IMR-90 (cell line): ENCODE results near the gene PNMA6F. TPM values are rescaled to one million over a fixed set of nuclear protein-coding genes. Genes with fewer than 3 reads are reported as not detected.

ENCODE experiments used
- ATAC-seq: fragments of 200-7000 bp; cut with Tn5 transposase; 2 replicates; pipeline ENCODE4 v1.9.1; 2020; ENCODE audit warnings: low read depth, mild to moderate bottlenecking, moderate library complexity
- BruUV-seq: library from RNA; stranded (reverse); fragments of 400-500 nt; replicated peaks from 2 replicates; lab custom pipeline; 2021; lab: Mats Ljungman, UMichigan
- CTCF ChIA-PET: fragments of 300-600 bp; formaldehyde crosslinking; extraction: SDS; loops from one replicate; lab custom pipeline; 2021; ENCODE audit warnings: antibody characterized with exemption; lab: Yijun Ruan, JAX
- POLR2A ChIA-PET: fragments of 300-600 bp; sonication (Branson Sonifier 250); formaldehyde crosslinking; loops from one replicate; lab custom pipeline; 2022; ENCODE audit warnings: antibody characterized with exemption; ENCODE audit not compliant: unreplicated experiment; lab: Charles Lee
- DNase-seq: peaks from one replicate; pipeline ENCODE4 v3.0.0; 2013
- H2AFZ ChIP-seq: replicated peaks from 2 replicates; pipeline ENCODE3; 2013; ENCODE audit warnings: low read length, mild to moderate bottlenecking; ENCODE audit not compliant: poor library complexity
- H2AK5ac ChIP-seq: 2 replicates; pipeline ENCODE4 v1.6.1; 2013; ENCODE audit warnings: low read depth, low read length, inconsistent platforms
- H2AK9ac ChIP-seq: replicated peaks from 2 replicates; pipeline ENCODE3; 2013; ENCODE audit warnings: mild to moderate bottlenecking, low read depth, low read length, moderate library complexity; ENCODE audit not compliant: poor library complexity
- H2BK120ac ChIP-seq: 2 replicates; pipeline ENCODE4 v1.6.1; 2013; ENCODE audit warnings: low read depth, low read length, inconsistent platforms
- H2BK15ac ChIP-seq: 3 replicates; pipeline ENCODE4 v1.6.1; 2013; ENCODE audit warnings: low read depth, low read length, inconsistent platforms
- H2BK20ac ChIP-seq: 2 replicates; pipeline ENCODE4 v1.6.1; 2013; ENCODE audit warnings: low read depth, mild to moderate bottlenecking, inconsistent platforms, low read length, moderate library complexity
- H2BK5ac ChIP-seq: 2 replicates; pipeline ENCODE4 v1.6.1; 2013; ENCODE audit warnings: mild to moderate bottlenecking, low read depth, low read length, inconsistent platforms; ENCODE audit not compliant: poor library complexity, severe bottlenecking
- H3K14ac ChIP-seq: replicated peaks from 2 replicates; pipeline ENCODE4 v1.6.1; 2013; ENCODE audit warnings: low read depth, low read length, inconsistent platforms
- H3K18ac ChIP-seq: 2 replicates; pipeline ENCODE4 v1.6.1; 2013; ENCODE audit warnings: low read depth, low read length, control low read depth
- H3K23ac ChIP-seq: 2 replicates; pipeline ENCODE4 v1.6.1; 2013; ENCODE audit warnings: low read depth, low read length, inconsistent platforms
- H3K27ac ChIP-seq: 2 replicates; pipeline ENCODE4 v1.5.1; 2013; ENCODE audit warnings: mild to moderate bottlenecking, control low read depth, low read length; ENCODE audit not compliant: insufficient read depth
- H3K27me3 ChIP-seq: 2 replicates; pipeline ENCODE4 v1.6.1; 2013; ENCODE audit warnings: low read length; ENCODE audit not compliant: control insufficient read depth, insufficient read depth
- H3K36me3 ChIP-seq: 2 replicates; pipeline ENCODE4 v1.6.1; 2013; ENCODE audit warnings: low read length, mixed read lengths; ENCODE audit not compliant: control insufficient read depth, insufficient read depth
- H3K4ac ChIP-seq: 2 replicates; pipeline ENCODE4 v1.6.1; 2013; ENCODE audit warnings: low read depth, low read length, inconsistent platforms
- H3K4me1 ChIP-seq: 2 replicates; pipeline ENCODE4 v1.6.1; 2013; ENCODE audit warnings: low read length, mixed read lengths; ENCODE audit not compliant: control insufficient read depth, insufficient read depth
- H3K4me2 ChIP-seq: 2 replicates; pipeline ENCODE4 v1.6.1; 2013; ENCODE audit warnings: low read depth, mild to moderate bottlenecking, control low read depth, low read length, moderate library complexity
- H3K4me3 ChIP-seq: 2 replicates; pipeline ENCODE4 v1.5.1; 2013; ENCODE audit warnings: low read depth, mild to moderate bottlenecking, control low read depth, low read length, moderate library complexity; ENCODE audit not compliant: insufficient read depth
- H3K56ac ChIP-seq: 2 replicates; pipeline ENCODE4 v1.6.1; 2013; ENCODE audit warnings: low read length, inconsistent platforms; ENCODE audit not compliant: insufficient read depth; ENCODE audit errors: extremely low read depth
- H3K79me1 ChIP-seq, 2 experiments: 2 replicates each; pipeline ENCODE4 v1.6.1; 2013; ENCODE audit warnings: low read length in 2 of 2, inconsistent platforms in 1 of 2, low read depth in 1 of 2
- H3K9ac ChIP-seq: 2 replicates; pipeline ENCODE4 v1.6.1; 2013; ENCODE audit warnings: low read depth, low read length, control low read depth
- H3K9me1 ChIP-seq: 2 replicates; pipeline ENCODE4 v1.6.1; 2013; ENCODE audit warnings: low read length, inconsistent platforms; ENCODE audit not compliant: insufficient read depth
- H3K9me3 ChIP-seq: 2 replicates; pipeline ENCODE4 v1.6.1; 2013; ENCODE audit warnings: low read length; ENCODE audit not compliant: control insufficient read depth, insufficient read depth
- H4K20me1 ChIP-seq: 2 replicates; pipeline ENCODE4 v1.6.1; 2013; ENCODE audit warnings: low read length, inconsistent platforms; ENCODE audit not compliant: insufficient read depth
- H4K5ac ChIP-seq: 2 replicates; pipeline ENCODE4 v1.6.1; 2013; ENCODE audit warnings: mild to moderate bottlenecking, low read depth, low read length, control low read depth
- H4K8ac ChIP-seq, 2 experiments: 2 replicates each; pipeline ENCODE4 v1.6.1; 2013; ENCODE audit warnings: low read depth in 2 of 2, low read length in 2 of 2, control low read depth in 1 of 2, inconsistent platforms in 1 of 2
- H4K91ac ChIP-seq: 2 replicates; pipeline ENCODE4 v1.6.1; 2013; ENCODE audit warnings: low read depth, low read length, inconsistent platforms; ENCODE audit not compliant: insufficient read depth
- BHLHE40 ChIP-seq: fragments of 150-350 bp; IDR thresholded peaks from 2 replicates; pipeline ENCODE4 v1.6.1; 2016; ENCODE audit warnings: mild to moderate bottlenecking, low read depth, low read length
- CEBPB ChIP-seq: IDR thresholded peaks from 2 replicates; pipeline ENCODE4 v1.6.1; 2012; ENCODE audit warnings: low read depth, low read length, improper control_type of control experiment
- CHD1 ChIP-seq: IDR thresholded peaks from 2 replicates; pipeline ENCODE4 v1.6.1; 2012; ENCODE audit warnings: low read depth, low read length, improper control_type of control experiment
- ELK1 ChIP-seq: fragments of 150-350 bp; IDR thresholded peaks from 2 replicates; pipeline ENCODE4 v1.6.1; 2016; ENCODE audit warnings: low read depth, mild to moderate bottlenecking, low read length, moderate library complexity, borderline replicate concordance
- FOS ChIP-seq: fragments of 150-350 bp; IDR thresholded peaks from 2 replicates; pipeline ENCODE4 v1.6.1; 2016; ENCODE audit warnings: low read depth, low read length
- MAFK ChIP-seq: IDR thresholded peaks from 2 replicates; pipeline ENCODE4 v1.6.1; 2012; ENCODE audit warnings: low read depth, low read length, improper control_type of control experiment
- MAZ ChIP-seq: IDR thresholded peaks from 2 replicates; pipeline ENCODE4 v1.6.1; 2012; ENCODE audit warnings: low read depth, mild to moderate bottlenecking, low read length, improper control_type of control experiment, moderate library complexity, borderline replicate concordance
- MXI1 ChIP-seq: IDR thresholded peaks from 2 replicates; pipeline ENCODE4 v1.6.1; 2012; ENCODE audit warnings: low read depth, mild to moderate bottlenecking, low read length, moderate library complexity, borderline replicate concordance
- NFE2L2 ChIP-seq: fragments of 150-350 bp; IDR thresholded peaks from 2 replicates; pipeline ENCODE4 v1.6.1; 2016; ENCODE audit warnings: low read depth, mild to moderate bottlenecking, low read length
- POLR2A ChIP-seq: IDR thresholded peaks from 2 replicates; pipeline ENCODE4 v1.6.1; 2012; ENCODE audit warnings: mild to moderate bottlenecking, low read depth, low read length
- RAD21 ChIP-seq: IDR thresholded peaks from 2 replicates; pipeline ENCODE4 v1.6.1; 2012; ENCODE audit warnings: low read length, improper control_type of control experiment
- RCOR1 ChIP-seq: IDR thresholded peaks from 2 replicates; pipeline ENCODE4 v1.6.1; 2012; ENCODE audit warnings: mild to moderate bottlenecking, low read length, improper control_type of control experiment; ENCODE audit not compliant: insufficient replicate concordance
- RFX5 ChIP-seq: IDR thresholded peaks from 2 replicates; pipeline ENCODE4 v1.8.0; 2012; ENCODE audit warnings: low read depth, mild to moderate bottlenecking, low read length, moderate library complexity
- SMC3 ChIP-seq: fragments of 150-350 bp; IDR thresholded peaks from 2 replicates; pipeline ENCODE4 v1.6.1; 2016; ENCODE audit warnings: low read depth, mild to moderate bottlenecking, antibody characterized with exemption, low read length, moderate library complexity
- USF2 ChIP-seq: fragments of 150-350 bp; IDR thresholded peaks from 2 replicates; pipeline ENCODE4 v1.6.1; 2017; ENCODE audit warnings: mild to moderate bottlenecking, antibody characterized with exemption, low read length, low read depth
- WGBS, 2 experiments: methylation state at CpG; one replicate each; pipeline versions ENCODE4 v1.1.5 to v1.1.7; 2013; ENCODE audit warnings: missing lambda C conversion rate in 2 of 2; ENCODE audit not compliant: insufficient read length in 1 of 2; ENCODE audit errors: extremely low coverage in 2 of 2; 5-methylcytosine and 5-hydroxymethylcytosine counted together
- dilution Hi-C: fragments of 300-500 bp; cut with HindIII; formaldehyde crosslinking; loops from one replicate; pipeline ENCODE4 v1.14.3; 2018; ENCODE audit warnings: low sequenced_read_pairs; ENCODE audit not compliant: unreplicated experiment
- in situ Hi-C: fragments of 300-500 bp; cut with MboI; formaldehyde crosslinking; loops from 3 replicates; pipeline ENCODE4 v1.14.3; 2019; ENCODE audit warnings: low sequenced_read_pairs, inconsistent platforms, mixed read lengths
- intact Hi-C: fragments of 100-400 bp; cut with micrococcal nuclease; formaldehyde crosslinking; loops from 2 replicates; pipeline ENCODE4 v1.10.0; 2022
- polyA plus RNA-seq, 3 experiments: library from polyadenylated mRNA; depleted of rRNA; stranded (reverse); fragments of >200 nt; gene quantifications; 2 replicates each; pipeline ENCODE4 v1.2.3, GENCODE V29; 2012; ENCODE audit warnings: low replicate concordance in 1 of 3
- total RNA-seq: library from RNA; depleted of rRNA; stranded (reverse); fragments of >200 nt; gene quantifications from 2 replicates; pipeline ENCODE4 v1.2.3, GENCODE V29; 2012
- TF ChIP-seq, protein P1 (sequence below): conservative IDR thresholded peaks from 2 replicates; pipeline ENCODE4 v1.5.1; 2012; ENCODE audit warnings: mild to moderate bottlenecking, low read depth, low read length, improper control_type of control experiment

PNMA6F gene
- total and polyA plus RNA-seq, 2 of the 4 experiments (the other 2 are of a cell fraction) = not detected

DNA sequence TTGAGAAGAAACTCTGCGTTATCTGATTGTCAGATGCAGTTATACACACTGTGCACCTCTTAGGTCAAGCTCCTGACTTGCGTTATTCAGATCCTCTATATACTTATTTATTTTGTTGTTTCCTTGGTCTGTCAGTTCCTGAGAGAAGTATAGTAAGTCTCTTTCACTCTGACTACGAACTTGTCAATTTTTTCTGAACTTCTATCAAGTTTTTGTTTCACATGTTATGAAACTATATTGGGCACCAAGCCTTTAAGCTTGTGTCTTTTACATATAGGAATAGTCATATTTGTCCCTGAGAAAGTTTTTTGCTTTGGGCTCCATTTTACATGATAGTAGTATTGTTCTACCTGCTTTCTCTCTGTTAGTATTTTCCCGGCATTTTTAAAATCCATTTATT is 44.1 kb upstream of the PNMA6F start:
- DNase-seq = no peak
- in situ Hi-C loops = no loop called here
- Histone ChIP-seq H3K27ac (no peak overlapping the region), H3K9me3 (no peaks in the 10 kb centered on the region), H3K4me1 (no peaks in the 10 kb centered on the region), H3K9me1 (no peaks in the 10 kb centered on the region), H2BK15ac (no peak overlapping the region), H3K56ac (no peak overlapping the region), H3K14ac (no peak overlapping the region), H2AK5ac (no peak overlapping the region), H4K5ac (no peak overlapping the region), H3K4me2 (no peak overlapping the region), H3K9ac (no peak overlapping the region), H3K36me3 (no peaks in the 10 kb centered on the region), H3K27me3 (peaks cover 3% of the 10 kb centered on the region; the same call in 1 of the 2 replicates), H2AK9ac (no peak overlapping the region), H4K8ac (no peak overlapping the region), H2BK5ac (no peak overlapping the region), H4K20me1 (no peaks in the 10 kb centered on the region), H3K79me1 (no peaks in the 10 kb centered on the region), H2BK20ac (no peak overlapping the region), H2AFZ (no peak overlapping the region), H2BK120ac (no peak overlapping the region), H4K91ac (no peak overlapping the region), H3K18ac (no peak overlapping the region), H3K23ac (no peak overlapping the region), H3K4me3 (no peak overlapping the region), H3K4ac (no peak overlapping the region)
- no TSS peak for BruUV-seq
- dilution Hi-C loops = no loop called here
- CTCF ChIA-PET = no interaction called here
- POLR2A ChIA-PET = no interaction called here
- intact Hi-C loops = no loop called here
- WGBS, 2 experiments = no CpG with 5 or more reads among the region's 4 CpGs
- no peak for ATAC-seq
- no peak for TF ChIP-seq BHLHE40
- TF ChIP-seq RFX5 = no peak
- TF ChIP-seq FOS = no peak
- TF ChIP-seq RAD21 = no peak
- no peak for TF ChIP-seq USF2
- no peak for TF ChIP-seq MXI1
- TF ChIP-seq ELK1 = no peak
- TF ChIP-seq SMC3 = no peak
- no peak for TF ChIP-seq CHD1
- TF ChIP-seq RCOR1 = no peak
- no peak for TF ChIP-seq MAFK
- TF ChIP-seq, protein P1, sequence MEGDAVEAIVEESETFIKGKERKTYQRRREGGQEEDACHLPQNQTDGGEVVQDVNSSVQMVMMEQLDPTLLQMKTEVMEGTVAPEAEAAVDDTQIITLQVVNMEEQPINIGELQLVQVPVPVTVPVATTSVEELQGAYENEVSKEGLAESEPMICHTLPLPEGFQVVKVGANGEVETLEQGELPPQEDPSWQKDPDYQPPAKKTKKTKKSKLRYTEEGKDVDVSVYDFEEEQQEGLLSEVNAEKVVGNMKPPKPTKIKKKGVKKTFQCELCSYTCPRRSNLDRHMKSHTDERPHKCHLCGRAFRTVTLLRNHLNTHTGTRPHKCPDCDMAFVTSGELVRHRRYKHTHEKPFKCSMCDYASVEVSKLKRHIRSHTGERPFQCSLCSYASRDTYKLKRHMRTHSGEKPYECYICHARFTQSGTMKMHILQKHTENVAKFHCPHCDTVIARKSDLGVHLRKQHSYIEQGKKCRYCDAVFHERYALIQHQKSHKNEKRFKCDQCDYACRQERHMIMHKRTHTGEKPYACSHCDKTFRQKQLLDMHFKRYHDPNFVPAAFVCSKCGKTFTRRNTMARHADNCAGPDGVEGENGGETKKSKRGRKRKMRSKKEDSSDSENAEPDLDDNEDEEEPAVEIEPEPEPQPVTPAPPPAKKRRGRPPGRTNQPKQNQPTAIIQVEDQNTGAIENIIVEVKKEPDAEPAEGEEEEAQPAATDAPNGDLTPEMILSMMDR = no peak
- TF ChIP-seq POLR2A = no peak
- TF ChIP-seq MAZ = no peak
- TF ChIP-seq NFE2L2 = no peak
- TF ChIP-seq CEBPB = no peak
